SK-N-SH treated with all-trans-retinoic acid at 6 μM for 48 hours (cell line): ENCODE measurements around the gene SIPA1.

Experiments
- CREB5 ChIP-seq: fragments of 250-450 bp; sonication (Bioruptor Pico); IDR thresholded peaks from 2 replicates; pipeline ENCODE4 v1.5.1; 2020; ENCODE audit warnings: low read depth, mild to moderate bottlenecking, moderate library complexity
- CSRNP3 ChIP-seq: fragments of 250-450 bp; sonication (Bioruptor Pico); IDR thresholded peaks from 2 replicates; pipeline ENCODE4 v1.5.1; 2021; ENCODE audit warnings: mild to moderate bottlenecking, moderate library complexity
- ESRRG ChIP-seq: fragments of 250-450 bp; sonication (Bioruptor Pico); IDR thresholded peaks from 2 replicates; pipeline ENCODE4 v1.6.1; 2021; ENCODE audit warnings: mild to moderate bottlenecking
- PATZ1 ChIP-seq: fragments of 250-450 bp; sonication (Bioruptor Pico); IDR thresholded peaks from 2 replicates; pipeline ENCODE4 v1.8.0; 2020; ENCODE audit warnings: mild to moderate bottlenecking, moderate library complexity, borderline replicate concordance
- POU6F1 ChIP-seq: fragments of 250-450 bp; sonication (Bioruptor Pico); IDR thresholded peaks from 2 replicates; pipeline ENCODE4 v1.8.0; 2021; ENCODE audit warnings: low read depth, mild to moderate bottlenecking, moderate library complexity, borderline replicate concordance
- TOX ChIP-seq: fragments of 250-450 bp; sonication (Bioruptor Pico); IDR thresholded peaks from 2 replicates; pipeline ENCODE4 v1.8.0; 2021; ENCODE audit warnings: mild to moderate bottlenecking, moderate library complexity, borderline replicate concordance
- ZC3H10 ChIP-seq: fragments of 250-450 bp; sonication (Bioruptor Pico); IDR thresholded peaks from 2 replicates; pipeline ENCODE4 v1.5.1; 2021; ENCODE audit warnings: mild to moderate bottlenecking, moderate library complexity
- ZFP3 ChIP-seq: fragments of 250-450 bp; sonication (Bioruptor Pico); IDR thresholded peaks from 2 replicates; pipeline ENCODE4 v1.5.0; 2020; ENCODE audit warnings: mild to moderate bottlenecking, moderate library complexity
- ZNF8 ChIP-seq: fragments of 450-650 bp; formaldehyde crosslinking; IDR thresholded peaks from 2 replicates; pipeline ENCODE4 v1.5.0; 2020; ENCODE audit warnings: mild to moderate bottlenecking, moderate library complexity

GRCh38 chr11:65640483-65641296 lies 2.8 kb downstream of the SIPA1 start:
- TF ChIP-seq ZNF8 (CRISPR knock-in tag) (no peak), PATZ1 (CRISPR knock-in tag) (no peak), ZFP3 (no peak), ZC3H10 (CRISPR knock-in tag) (no peak), TOX (no peak), CREB5 (CRISPR knock-in tag) (no peak), POU6F1 (no peak), ESRRG (no peak), CSRNP3 (CRISPR knock-in tag) (no peak)
